Right lobe of liver (tissue), 6 donors: ENCODE results near the gene IQSEC1. TPM values are rescaled to one million over a fixed set of nuclear protein-coding genes. Genes with fewer than 3 reads are reported as not detected.
"Not testable (repeated sequence)": the region's sequence is repeated elsewhere in the genome, so short reads cannot be mapped to it uniquely, and the experiment has no call there.

Experiments
- ATAC-seq, 4 donors: fragments of 200-7000 bp; cut with Tn5 transposase; one replicate each; pipeline ENCODE4 v1.9.1; 2020; ENCODE audit warnings: mild to moderate bottlenecking in 4 of 4, moderate library complexity in 4 of 4
- DNase-seq, 3 donors: peaks; one replicate each; pipeline ENCODE4 v3.0.0-alpha.2; 2020
- H3K27ac ChIP-seq, 3 donors: fragments of 200-600 bp; one replicate each; pipeline ENCODE4 v1.8.0; 2022
- H3K27me3 ChIP-seq, 2 donors: fragments of 200-600 bp; one replicate each; pipeline ENCODE4 v1.8.0; 2022
- H3K36me3 ChIP-seq, 4 donors: fragments of 200-600 bp; sonication (generic) in 1 of 4; one replicate each; pipeline versions ENCODE4 v1.5.1 to v1.8.0; 2017 to 2022; ENCODE audit warnings: control low read depth in 1 of 4
- H3K4me1 ChIP-seq, 4 donors: fragments of 200-600 bp; sonication (generic) in 1 of 4; one replicate each; pipeline versions ENCODE4 v1.5.1 to v1.8.0; 2017 to 2022; ENCODE audit warnings: control low read depth in 1 of 4
- H3K4me3 ChIP-seq, 3 donors: fragments of 200-600 bp; one replicate each; pipeline ENCODE4 v1.8.0; 2022
- H3K9me3 ChIP-seq, 4 donors: fragments of 200-600 bp; sonication (generic) in 1 of 4; one replicate each; pipeline versions ENCODE4 v1.5.1 to v1.8.0; 2017 to 2022; ENCODE audit warnings: control low read depth in 1 of 4
- POLR2A ChIP-seq: fragments of 450-650 bp; IDR thresholded peaks from one replicate; pipeline ENCODE4 v1.6.1; 2017; ENCODE audit warnings: antibody characterized with exemption, mild to moderate bottlenecking
- WGBS: methylation state at CpG from one replicate; pipeline ENCODE4 v1.1.6; 2018; ENCODE audit warnings: low coverage, low lambda C conversion rate; ENCODE audit not compliant: insufficient coverage; ENCODE audit errors: missing lambda C conversion rate; 5-methylcytosine and 5-hydroxymethylcytosine counted together
- intact Hi-C, 2 donors: fragments of 100-400 bp; cut with DNase I; formaldehyde crosslinking; loops; one replicate each; pipeline versions ENCODE4 v1.11.2 to v1.14.1; 2022
- total RNA-seq, 6 experiments: library from RNA; depleted of rRNA in 2 of 6; stranded (reverse); fragments of >200 nt in 2 of 6; fragmentation: NEBNext Ultra II Directional in 3 of 6; extraction: Animal tissue kit (Norgen Biotek cat#: 25700) in 3 of 6; gene quantifications; one replicate each; pipeline versions ENCODE4 v1.1.0 to v1.2.4, GENCODE V29; 2016 to 2023
- TF ChIP-seq, protein P1 (sequence below), 4 donors: fragments of 200-600 bp in 3 of 4; fragments of 450-650 bp in 1 of 4; IDR thresholded peaks; one replicate each; pipeline versions ENCODE4 v1.5.1 to v1.8.0; 2016 to 2022; ENCODE audit warnings: antibody characterized with exemption in 4 of 4, mild to moderate bottlenecking in 2 of 4
- donor health status: DM: no; HTN: yes; CAD: no.
- donor health status: DM: no; HTN: no; CAD: no.
- donor health status: DM: no; HTN: no; CAD: no.
- donor health status: DM: no; HTN: yes; CAD: no.
- donor health status: DM: no; HTN: yes; CAD: no.

IQSEC1 gene
- total RNA-seq, 6 experiments from 2014 or later = 32.1 to 61.3 (median 48.9) TPM

DNA sequence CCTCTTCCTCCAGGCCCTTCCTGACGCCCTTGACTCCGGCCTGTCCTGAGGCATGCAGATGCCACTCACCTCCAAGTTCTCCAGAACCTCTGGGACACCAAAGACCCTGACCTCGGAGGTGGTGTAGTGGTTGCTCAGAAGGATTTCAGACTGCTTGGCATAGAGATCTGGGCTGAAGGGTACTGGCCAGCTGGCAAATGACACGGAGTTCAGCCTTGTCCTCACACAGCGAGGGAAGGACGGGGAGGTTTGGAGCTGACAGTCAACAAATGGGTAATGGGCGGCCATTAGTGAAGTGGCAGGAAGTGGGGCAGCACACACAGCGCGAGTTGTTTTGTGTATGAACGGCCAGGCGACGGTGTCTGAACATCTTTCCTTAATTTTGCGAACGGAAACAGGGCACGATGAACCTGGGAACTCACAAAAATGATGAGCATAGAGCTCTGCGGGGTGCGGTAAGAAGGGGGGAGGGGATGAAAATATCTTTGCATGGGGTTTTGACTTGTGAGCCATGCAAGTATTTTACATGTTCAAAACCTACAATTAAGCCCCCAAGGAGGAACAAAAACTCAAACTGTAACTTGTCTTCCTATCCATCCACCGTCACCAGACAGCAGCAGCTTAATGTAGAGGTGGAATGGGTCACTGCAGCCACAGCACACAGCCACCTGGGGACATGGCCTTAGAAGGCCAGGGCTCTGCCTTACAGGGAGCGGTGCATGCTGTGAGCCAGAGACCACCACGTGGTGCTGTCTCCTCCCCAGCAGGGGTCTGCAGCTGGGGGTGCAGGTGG lies 188.2 kb downstream of the IQSEC1 start:
- no peak for TF ChIP-seq POLR2A
- TF ChIP-seq, protein P1, sequence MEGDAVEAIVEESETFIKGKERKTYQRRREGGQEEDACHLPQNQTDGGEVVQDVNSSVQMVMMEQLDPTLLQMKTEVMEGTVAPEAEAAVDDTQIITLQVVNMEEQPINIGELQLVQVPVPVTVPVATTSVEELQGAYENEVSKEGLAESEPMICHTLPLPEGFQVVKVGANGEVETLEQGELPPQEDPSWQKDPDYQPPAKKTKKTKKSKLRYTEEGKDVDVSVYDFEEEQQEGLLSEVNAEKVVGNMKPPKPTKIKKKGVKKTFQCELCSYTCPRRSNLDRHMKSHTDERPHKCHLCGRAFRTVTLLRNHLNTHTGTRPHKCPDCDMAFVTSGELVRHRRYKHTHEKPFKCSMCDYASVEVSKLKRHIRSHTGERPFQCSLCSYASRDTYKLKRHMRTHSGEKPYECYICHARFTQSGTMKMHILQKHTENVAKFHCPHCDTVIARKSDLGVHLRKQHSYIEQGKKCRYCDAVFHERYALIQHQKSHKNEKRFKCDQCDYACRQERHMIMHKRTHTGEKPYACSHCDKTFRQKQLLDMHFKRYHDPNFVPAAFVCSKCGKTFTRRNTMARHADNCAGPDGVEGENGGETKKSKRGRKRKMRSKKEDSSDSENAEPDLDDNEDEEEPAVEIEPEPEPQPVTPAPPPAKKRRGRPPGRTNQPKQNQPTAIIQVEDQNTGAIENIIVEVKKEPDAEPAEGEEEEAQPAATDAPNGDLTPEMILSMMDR (IDR thresholded peaks at IDR 0.05) = no peak
- ATAC-seq = no peak
- 90% methylated on average over 17 of the region's 20 CpGs for WGBS

DNA sequence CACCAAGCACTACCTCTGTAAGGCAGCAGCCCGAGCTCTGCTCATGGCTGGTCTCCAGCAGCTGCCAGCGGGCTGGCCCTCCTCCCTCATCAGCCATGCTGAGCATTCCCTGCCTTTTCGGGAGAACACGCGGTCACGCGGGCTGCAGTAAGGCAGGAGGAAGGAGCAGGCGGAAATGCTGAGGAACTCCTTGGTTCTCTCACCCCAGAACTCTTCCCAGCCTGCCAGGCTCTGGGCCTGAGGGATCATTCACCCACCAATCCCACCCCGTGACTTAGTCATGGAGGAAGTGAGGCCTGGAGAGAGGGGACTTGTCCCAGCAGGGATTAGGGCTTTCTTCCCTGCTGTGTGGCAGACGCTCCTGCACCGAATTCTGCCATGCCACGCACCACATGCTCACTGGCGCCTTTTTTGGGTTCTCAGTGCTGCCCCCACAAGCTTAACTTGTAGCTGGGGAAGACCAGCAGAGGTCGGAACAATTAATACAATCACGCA lies 189.0 kb downstream of the IQSEC1 start:
- ATAC-seq (peak in 2 of 4 donors; percentile 29 to 35), DNase-seq (no peak)
- no peaks in the 10 kb centered on the region for H3K27me3 ChIP-seq
- H3K4me1 ChIP-seq = no peaks in the 10 kb centered on the region
- H3K27ac ChIP-seq = no peak overlapping the region
- no peak for TF ChIP-seq POLR2A
- TF ChIP-seq, protein P1 (IDR thresholded peaks at IDR 0.05) = no peak
- no peak overlapping the region for H3K4me3 ChIP-seq
- no peaks in the 10 kb centered on the region for H3K9me3 ChIP-seq
- H3K36me3 ChIP-seq = no peaks in the 10 kb centered on the region
- intact Hi-C loops = no loop called here
- 75% methylated on average over 4 of the region's 15 CpGs for WGBS

More for the DNA sequence above, 188.2 kb downstream of the IQSEC1 start:
- H3K27me3 ChIP-seq = no peaks in the 10 kb centered on the region
- H3K4me3 ChIP-seq = no peak overlapping the region
- no peaks in the 10 kb centered on the region for H3K9me3 ChIP-seq
- H3K36me3 ChIP-seq = no peaks in the 10 kb centered on the region
- no peaks in the 10 kb centered on the region for H3K4me1 ChIP-seq
- intact Hi-C loops = no loop called here
- no peak overlapping the region for H3K27ac ChIP-seq
- DNase-seq = no peak

DNA sequence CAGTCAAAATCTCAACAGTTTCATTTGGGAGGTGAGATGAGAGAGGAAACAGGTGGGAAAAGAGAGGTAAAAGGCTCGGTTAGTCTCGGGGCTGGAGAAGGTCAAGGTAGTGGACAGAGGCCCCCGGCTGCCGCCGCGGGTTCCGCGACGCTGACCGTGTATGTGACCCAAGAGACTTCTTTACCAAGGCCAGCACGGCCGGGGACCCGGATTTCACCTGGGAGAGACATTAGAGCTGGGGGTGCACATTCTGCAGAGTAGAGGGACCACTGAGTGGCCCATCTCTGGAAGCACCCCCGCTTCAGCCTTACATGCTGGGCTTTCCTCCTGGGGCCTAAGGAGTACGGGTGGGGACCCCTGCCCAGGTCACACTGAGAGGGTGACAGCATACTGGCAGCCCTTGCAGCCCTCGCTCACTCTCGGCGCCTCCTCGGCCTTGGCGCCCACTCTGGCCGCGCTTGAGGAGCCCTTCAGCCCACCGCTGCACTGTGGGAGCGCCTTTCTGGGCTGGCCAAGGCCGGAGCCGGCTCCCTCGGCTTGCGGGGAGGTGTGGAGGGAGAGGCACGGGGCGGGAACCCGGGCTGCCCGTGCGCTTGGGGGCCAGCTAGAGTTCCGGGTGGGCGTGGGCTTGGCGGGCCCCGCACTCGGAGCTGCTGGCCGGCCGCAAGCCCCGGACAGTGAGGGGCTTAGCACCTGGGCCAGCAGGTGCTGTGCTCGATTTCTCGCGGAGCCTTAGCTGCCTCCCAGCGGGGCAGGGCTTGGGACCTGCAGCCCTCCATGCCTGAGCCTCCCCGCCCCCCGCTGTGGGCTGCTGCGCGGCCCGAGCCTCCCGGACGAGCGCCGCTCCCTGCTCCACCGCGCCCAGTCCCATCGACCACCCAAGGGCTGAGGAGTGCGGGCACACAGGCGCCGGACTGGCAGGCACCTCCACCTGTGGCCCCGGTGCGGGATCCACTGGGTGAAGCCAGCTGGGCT lies 190.6 kb downstream of the IQSEC1 start:
- no peaks in the 10 kb centered on the region for H3K4me1 ChIP-seq
- no peaks in the 10 kb centered on the region for H3K27me3 ChIP-seq
- H3K4me3 ChIP-seq = no peak overlapping the region
- DNase-seq (no peak), ATAC-seq (no peak)
- no peak overlapping the region for H3K27ac ChIP-seq
- H3K9me3 ChIP-seq = no peaks in the 10 kb centered on the region
- TF ChIP-seq, protein P1 (IDR thresholded peaks at IDR 0.05) = no peak
- no peak for TF ChIP-seq POLR2A
- WGBS = 97% methylated on average over 17 of the region's 62 CpGs
- no peaks in the 10 kb centered on the region for H3K36me3 ChIP-seq
- intact Hi-C loops = no loop called here

DNA sequence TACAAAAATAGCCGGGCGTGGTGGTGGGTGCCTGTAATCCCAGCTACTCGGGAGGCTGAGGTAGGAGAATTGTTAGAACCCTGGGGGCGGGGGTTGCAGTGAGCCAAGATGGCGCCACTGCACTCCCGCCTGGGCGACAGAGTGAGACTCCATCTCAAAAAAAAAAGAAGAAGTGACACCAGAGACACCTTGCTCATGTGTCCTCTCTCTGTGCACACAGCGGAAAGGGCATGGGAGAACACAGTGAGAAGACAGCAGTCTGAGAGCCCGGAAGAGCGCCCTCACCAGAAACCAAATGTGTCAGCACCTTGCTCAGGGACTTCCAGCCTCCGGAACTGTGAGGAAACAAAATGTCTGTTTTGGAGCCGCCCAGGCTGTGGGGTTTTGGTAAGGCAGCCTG lies 191.4 kb downstream of the IQSEC1 start:
- H3K9me3 ChIP-seq, intact Hi-C loops, H3K4me3 ChIP-seq, H3K27me3 ChIP-seq, ATAC-seq, DNase-seq, H3K4me1 ChIP-seq, H3K36me3 ChIP-seq, H3K27ac ChIP-seq: not testable (repeated sequence)
- WGBS = 82% methylated on average over 11 of the region's 12 CpGs
